AG09319 (cell line): ENCODE measurements around the gene SLC9A9.

Experiments used
- DNase-seq: peaks from one replicate; pipeline ENCODE4 v3.0.0-alpha.2; 2010; ENCODE audit warnings: low read depth; ENCODE audit errors: extremely low read depth
- CTCF ChIP-seq: IDR thresholded peaks from 2 replicates; pipeline ENCODE4 v1.5.1; 2011; ENCODE audit warnings: low read depth, mild to moderate bottlenecking, inconsistent platforms, low read length, moderate library complexity

The SLC9A9 gene

DNA sequence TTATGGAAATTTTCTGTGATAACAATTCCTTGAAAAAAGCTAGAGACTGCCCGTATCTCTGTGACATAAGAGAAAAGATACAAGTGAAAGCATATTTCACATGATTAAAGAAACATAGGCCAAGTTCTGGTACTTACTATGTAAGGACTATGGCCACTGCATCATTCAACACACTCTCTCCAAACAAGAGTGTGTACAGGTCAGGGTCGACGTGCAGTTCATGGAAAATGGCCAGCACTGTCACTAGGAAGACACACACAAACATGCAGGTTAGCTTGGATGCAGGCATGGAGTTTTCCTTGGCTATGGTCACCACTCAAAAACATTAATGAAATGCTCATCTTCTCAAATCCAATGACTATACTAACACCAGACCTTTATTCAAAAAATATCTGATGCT is 196.2 kb downstream of the SLC9A9 start:
- no peak for DNase-seq
- TF ChIP-seq CTCF: no peak

DNA sequence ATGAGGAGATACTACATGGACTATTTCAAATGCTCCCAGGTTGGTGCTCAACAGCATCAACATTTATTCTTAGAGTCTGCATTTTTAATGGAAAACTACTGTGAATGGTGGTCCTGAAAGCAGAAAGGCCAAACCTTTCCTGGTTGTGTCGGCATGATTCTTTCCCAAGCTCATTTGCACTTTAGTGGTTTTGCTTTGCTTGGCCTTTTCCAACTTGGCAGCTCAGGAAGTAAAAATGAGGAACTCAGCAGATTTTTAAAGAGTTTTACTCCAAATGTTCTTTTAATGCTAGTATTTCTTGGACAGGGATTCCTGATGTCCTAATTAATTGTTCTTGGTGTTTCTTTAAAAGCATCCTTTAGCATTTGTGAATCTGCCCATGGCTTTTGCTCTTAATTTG is 197.4 kb downstream of the SLC9A9 start:
- no peak for DNase-seq
- TF ChIP-seq CTCF: no peak

DNA sequence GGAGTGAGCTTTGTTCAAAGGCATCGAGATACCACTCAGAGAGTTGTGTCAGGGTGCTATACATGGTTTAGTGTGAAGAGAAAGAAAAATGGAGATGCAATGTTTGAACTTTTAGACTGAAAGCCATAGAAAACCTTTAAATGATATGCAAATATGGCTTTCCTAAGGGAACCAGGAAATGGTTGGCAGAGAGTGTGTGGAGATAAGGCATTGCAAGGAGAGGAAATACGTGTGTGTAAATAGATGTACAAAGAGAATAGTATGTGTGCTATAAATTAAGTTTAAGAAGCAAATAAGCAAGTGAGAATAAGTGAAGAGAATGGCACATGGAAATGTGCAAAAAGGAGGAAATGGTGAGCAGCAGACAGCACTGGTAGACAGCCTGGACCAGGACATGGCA is 198.1 kb downstream of the SLC9A9 start:
- no peak for TF ChIP-seq CTCF
- no peak for DNase-seq

- TF ChIP-seq CTCF: peak; percentile 11
- DNase-seq: no peak
Observed at GRCh38 chr3:143648708-143649107, 199.6 kb downstream of the SLC9A9 start.

- no peak for TF ChIP-seq CTCF
- DNase-seq: no peak
Observed at GRCh38 chr3:143648218-143648617, 200.1 kb downstream of the SLC9A9 start.

DNA sequence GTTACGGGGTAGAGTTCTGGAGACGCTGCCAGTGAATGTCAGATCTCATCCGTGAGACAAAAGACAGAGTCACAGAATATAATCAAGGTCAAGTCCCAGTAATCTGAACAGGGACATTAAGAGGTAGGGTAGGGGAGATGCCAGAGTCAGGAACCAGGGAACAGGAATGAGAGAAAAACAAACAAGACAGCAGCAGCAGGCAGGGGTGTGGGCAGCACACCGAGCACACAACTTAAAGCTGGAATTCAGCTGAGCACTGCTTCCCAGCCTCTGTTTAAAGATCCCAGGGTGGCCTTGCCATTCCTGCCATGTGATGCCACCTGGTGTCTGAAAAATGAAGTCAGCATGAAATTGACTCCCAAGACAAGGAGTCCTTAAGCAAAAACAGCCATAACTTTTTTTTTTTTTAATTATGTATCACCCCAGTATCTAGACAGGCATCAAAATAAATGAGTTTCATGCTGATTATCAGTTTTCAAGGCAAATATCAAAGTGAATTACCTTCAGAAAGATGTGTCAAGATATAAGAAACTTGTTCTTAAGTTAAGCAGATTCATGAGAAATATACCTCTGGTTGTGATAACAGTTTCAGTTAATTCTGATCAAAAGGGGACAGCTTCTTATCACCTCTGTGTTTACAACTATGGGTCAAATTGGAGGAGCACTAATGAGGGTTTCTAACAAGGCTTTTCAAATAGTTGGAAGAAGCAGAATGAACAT is 203.7 kb downstream of the SLC9A9 start:
- DNase-seq: peak; percentile 76
- TF ChIP-seq CTCF: peak; percentile 61

- no peak for TF ChIP-seq CTCF
- no peak for DNase-seq
Observed at GRCh38 chr3:143643905-143644304, 204.4 kb downstream of the SLC9A9 start.
